OCI-LY1 (cell line): ENCODE results near the gene MYO3B.

Experiments
- H2AFZ ChIP-seq: fragments of 200-600 bp; sonication (generic), shearing (Covaris generic); 2 replicates; pipeline ENCODE4 v1.6.0; 2014; ENCODE audit warnings: antibody characterized with exemption, mild to moderate bottlenecking, low read length
- H3F3A ChIP-seq: fragments of 200-600 bp; sonication (generic), shearing (Covaris generic); 2 replicates; pipeline ENCODE4 v1.6.0; 2014; ENCODE audit warnings: mild to moderate bottlenecking, antibody characterized with exemption, low read length, moderate library complexity; ENCODE audit not compliant: insufficient read depth
- H3K27ac ChIP-seq: fragments of 200-600 bp; sonication (generic); 2 replicates; pipeline ENCODE4 v1.5.1; 2014; ENCODE audit warnings: low read length, mixed run types, mild to moderate bottlenecking, low read depth; ENCODE audit not compliant: poor library complexity, severe bottlenecking
- H3K27me3 ChIP-seq: fragments of 200-600 bp; sonication (generic); 2 replicates; pipeline ENCODE4 v1.6.0; 2014; ENCODE audit warnings: antibody characterized with exemption, mild to moderate bottlenecking, low read length, moderate library complexity; ENCODE audit not compliant: insufficient read depth
- H3K36me3 ChIP-seq: fragments of 200-600 bp; sonication (generic); 2 replicates; pipeline ENCODE4 v1.6.1; 2014; ENCODE audit warnings: mild to moderate bottlenecking, antibody characterized with exemption, low read length, moderate library complexity, mixed read lengths; ENCODE audit not compliant: insufficient read depth
- H3K4me1 ChIP-seq: fragments of 200-600 bp; sonication (generic); 2 replicates; pipeline ENCODE4 v1.5.1; 2014; ENCODE audit warnings: mild to moderate bottlenecking, low read length, moderate library complexity; ENCODE audit not compliant: insufficient read depth, severe bottlenecking
- H3K4me2 ChIP-seq: fragments of 200-600 bp; sonication (generic), shearing (Covaris generic); 2 replicates; pipeline ENCODE4 v1.6.1; 2014; ENCODE audit warnings: low read length
- H3K4me3 ChIP-seq: fragments of 200-600 bp; sonication (generic); 2 replicates; pipeline ENCODE4 v1.5.1; 2014; ENCODE audit warnings: low read length, low read depth, mild to moderate bottlenecking, mixed read lengths; ENCODE audit not compliant: poor library complexity, severe bottlenecking
- H3K79me2 ChIP-seq: fragments of 200-600 bp; shearing (Covaris generic); 2 replicates; pipeline ENCODE4 v1.6.1; 2016; ENCODE audit warnings: mixed run types, low read length, mixed read lengths; ENCODE audit not compliant: insufficient read depth
- H3K9ac ChIP-seq: fragments of 200-600 bp; sonication (generic), shearing (Covaris generic); 2 replicates; pipeline ENCODE4 v1.6.1; 2014; ENCODE audit warnings: mild to moderate bottlenecking, low read length, mixed read lengths
- H3K9me2 ChIP-seq: fragments of 200-600 bp; sonication (generic), shearing (Covaris generic); 2 replicates; pipeline ENCODE4 v1.6.1; 2014; ENCODE audit warnings: low read depth, mild to moderate bottlenecking, low read length, mixed read lengths
- H3K9me3 ChIP-seq: fragments of 200-600 bp; shearing (Covaris generic); 2 replicates; pipeline ENCODE4 v1.6.1; 2014; ENCODE audit warnings: low read length, mixed read lengths
- H4K20me1 ChIP-seq: fragments of 200-600 bp; sonication (generic), shearing (Covaris generic); 2 replicates; pipeline ENCODE4 v1.6.0; 2016; ENCODE audit warnings: mild to moderate bottlenecking, low read length; ENCODE audit not compliant: insufficient read depth
- CTCF ChIP-seq: fragments of 200-600 bp; sonication (generic), shearing (Covaris generic); IDR thresholded peaks from 2 replicates; pipeline ENCODE4 v1.5.1; 2017; ENCODE audit warnings: mild to moderate bottlenecking, antibody characterized with exemption, low read length, moderate library complexity, mixed read lengths
- EZH2 ChIP-seq: fragments of 200-600 bp; sonication (generic), shearing (Covaris generic); IDR thresholded peaks from 2 replicates; pipeline ENCODE4 v1.8.0; 2017; ENCODE audit warnings: borderline replicate concordance, mixed run types, mild to moderate bottlenecking, antibody characterized with exemption, low read length, moderate library complexity, mixed read lengths

MYO3B gene

GRCh38 chr2:170144761-170145160 lies 33.2 kb upstream of the MYO3B start:
- H4K20me1 ChIP-seq: no peaks in the 10 kb centered on the region
- peak overlapping the region; percentile 86; the same call in 1 of the 2 replicates for H3K4me2 ChIP-seq
- no peak for TF ChIP-seq CTCF
- TF ChIP-seq EZH2: no peak

GRCh38 chr2:170145191-170145590 lies 32.8 kb upstream of the MYO3B start:
- Histone ChIP-seq H4K20me1 (no peaks in the 10 kb centered on the region), H3K27me3 (no peaks in the 10 kb centered on the region), H3K9ac (peak overlapping the region; percentile 34; the same call in 1 of the 2 replicates), H3K4me1 (peaks cover 71% of the 10 kb centered on the region), H3K4me3 (peak overlapping the region; percentile 64), H3K79me2 (no peaks in the 10 kb centered on the region), H3F3A (no peaks in the 10 kb centered on the region), H3K9me2 (no peaks in the 10 kb centered on the region), H3K9me3 (no peaks in the 10 kb centered on the region), H2AFZ (no peak overlapping the region), H3K36me3 (no peaks in the 10 kb centered on the region), H3K4me2 (peak overlapping the region; percentile 86; the same call in 1 of the 2 replicates), H3K27ac (peak overlapping the region; percentile 96)
- TF ChIP-seq EZH2 (no peak), CTCF (no peak)

More at GRCh38 chr2:170144761-170145160, 33.2 kb upstream of the MYO3B start:
- Histone ChIP-seq H3K4me1 (peaks cover 76% of the 10 kb centered on the region), H2AFZ (no peak overlapping the region), H3F3A (no peaks in the 10 kb centered on the region), H3K36me3 (no peaks in the 10 kb centered on the region), H3K9ac (peak overlapping the region; percentile 23; the same call in 1 of the 2 replicates), H3K9me2 (no peaks in the 10 kb centered on the region), H3K9me3 (no peaks in the 10 kb centered on the region), H3K79me2 (no peaks in the 10 kb centered on the region), H3K27me3 (no peaks in the 10 kb centered on the region), H3K27ac (peak overlapping the region; percentile 96), H3K4me3 (peak overlapping the region; percentile 64)

GRCh38 chr2:170145675-170146432 lies 32.1 kb upstream of the MYO3B start:
- no peaks in the 10 kb centered on the region for H3K9me2 ChIP-seq
- H3K9ac ChIP-seq: peak overlapping the region; percentile 34; the same call in 1 of the 2 replicates
- peaks cover 65% of the 10 kb centered on the region for H3K4me1 ChIP-seq
- no peaks in the 10 kb centered on the region for H3K27me3 ChIP-seq
- no peaks in the 10 kb centered on the region for H3F3A ChIP-seq
- no peaks in the 10 kb centered on the region for H3K9me3 ChIP-seq
- H3K27ac ChIP-seq: peak overlapping the region; percentile 96
- TF ChIP-seq CTCF (no peak), EZH2 (no peak)
- peak overlapping the region; percentile 64 for H3K4me3 ChIP-seq
- no peak overlapping the region for H2AFZ ChIP-seq
- no peaks in the 10 kb centered on the region for H3K36me3 ChIP-seq
- H3K79me2 ChIP-seq: no peaks in the 10 kb centered on the region
- peak overlapping the region; percentile 86 for H3K4me2 ChIP-seq
- H4K20me1 ChIP-seq: no peaks in the 10 kb centered on the region
